ENCODE data around the gene GPANK1. TPM values are rescaled to one million over a fixed set of nuclear protein-coding genes. Genes with fewer than 3 reads are reported as not detected.

Gene GPANK1
- total and polyA plus RNA-seq, 2 of the 13 experiments (the other 11 are each of a cell fraction or from before 2014, with no cell fraction given), result 15.4 to 22.8 TPM

- no peak for TF ChIP-seq KDM1A (CRISPR knock-in tag; IDR thresholded peaks at IDR 0.05)
- TF ChIP-seq ZNF746 (CRISPR knock-in tag; IDR thresholded peaks at IDR 0.05), result no peak
- TF ChIP-seq ZFP36L1 (CRISPR knock-in tag; IDR thresholded peaks at IDR 0.05), result 0 out of 2 replicates have a peak, but pooled peaks have one; percentile 51
- TF ChIP-seq MED8 (CRISPR knock-in tag; IDR thresholded peaks at IDR 0.05; ENCODE audit: insufficient replicate concordance), result no peak
- no peak for TF ChIP-seq NKX3-1 (CRISPR knock-in tag; IDR thresholded peaks at IDR 0.05)
- TF ChIP-seq ZNF292 (CRISPR knock-in tag; IDR thresholded peaks at IDR 0.05; ENCODE audit: borderline replicate concordance, low read depth), result no peak; the same call in 1 of the 2 replicates
- TF ChIP-seq, protein P1, sequence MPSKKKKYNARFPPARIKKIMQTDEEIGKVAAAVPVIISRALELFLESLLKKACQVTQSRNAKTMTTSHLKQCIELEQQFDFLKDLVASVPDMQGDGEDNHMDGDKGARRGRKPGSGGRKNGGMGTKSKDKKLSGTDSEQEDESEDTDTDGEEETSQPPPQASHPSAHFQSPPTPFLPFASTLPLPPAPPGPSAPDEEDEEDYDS (CRISPR knock-in tag; IDR thresholded peaks at IDR 0.05), result peak; percentile 32; the same call in 1 of the 2 replicates
- TF ChIP-seq SAP130 (CRISPR knock-in tag; IDR thresholded peaks at IDR 0.05; ENCODE audit: low read depth), result no peak
- TF ChIP-seq ZNF143 (CRISPR knock-in tag; IDR thresholded peaks at IDR 0.05), result no peak
- peak in 1 of 2 experiments; percentile 12; a peak in 1 of 4 replicates for TF ChIP-seq EP300 (IDR thresholded peaks at IDR 0.05; ENCODE audit: low read depth in 2 of 2, low read length in 2 of 2)
- TF ChIP-seq EP300 (CRISPR knock-in tag; IDR thresholded peaks at IDR 0.05; ENCODE audit: borderline replicate concordance), result no peak
- TF ChIP-seq PCBP2 (optimal IDR thresholded peaks at IDR 0.05; ENCODE audit: low read depth, low read length, poor library complexity, severe bottlenecking), result no peak
- TF ChIP-seq TERF1 (CRISPR knock-in tag; IDR thresholded peaks at IDR 0.05), result no peak
- TF ChIP-seq U2AF2 (IDR thresholded peaks at IDR 0.05; ENCODE audit: low read depth, low read length), result no peak
- no peak for TF ChIP-seq ZNF660 (CRISPR knock-in tag; IDR thresholded peaks at IDR 0.05; ENCODE audit: borderline replicate concordance, low read depth)
- TF ChIP-seq, protein P2, sequence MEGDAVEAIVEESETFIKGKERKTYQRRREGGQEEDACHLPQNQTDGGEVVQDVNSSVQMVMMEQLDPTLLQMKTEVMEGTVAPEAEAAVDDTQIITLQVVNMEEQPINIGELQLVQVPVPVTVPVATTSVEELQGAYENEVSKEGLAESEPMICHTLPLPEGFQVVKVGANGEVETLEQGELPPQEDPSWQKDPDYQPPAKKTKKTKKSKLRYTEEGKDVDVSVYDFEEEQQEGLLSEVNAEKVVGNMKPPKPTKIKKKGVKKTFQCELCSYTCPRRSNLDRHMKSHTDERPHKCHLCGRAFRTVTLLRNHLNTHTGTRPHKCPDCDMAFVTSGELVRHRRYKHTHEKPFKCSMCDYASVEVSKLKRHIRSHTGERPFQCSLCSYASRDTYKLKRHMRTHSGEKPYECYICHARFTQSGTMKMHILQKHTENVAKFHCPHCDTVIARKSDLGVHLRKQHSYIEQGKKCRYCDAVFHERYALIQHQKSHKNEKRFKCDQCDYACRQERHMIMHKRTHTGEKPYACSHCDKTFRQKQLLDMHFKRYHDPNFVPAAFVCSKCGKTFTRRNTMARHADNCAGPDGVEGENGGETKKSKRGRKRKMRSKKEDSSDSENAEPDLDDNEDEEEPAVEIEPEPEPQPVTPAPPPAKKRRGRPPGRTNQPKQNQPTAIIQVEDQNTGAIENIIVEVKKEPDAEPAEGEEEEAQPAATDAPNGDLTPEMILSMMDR (CRISPR knock-in tag; IDR thresholded peaks at IDR 0.05), result no peak
- no peak for TF ChIP-seq RAD51 (IDR thresholded peaks at IDR 0.05; ENCODE audit: borderline replicate concordance)
- TF ChIP-seq TRIM24 (CRISPR knock-in tag; IDR thresholded peaks at IDR 0.05), result no peak
- no peak for TF ChIP-seq THAP9 (CRISPR knock-in tag; IDR thresholded peaks at IDR 0.05; ENCODE audit: borderline replicate concordance)
- TF ChIP-seq ZNF205 (CRISPR knock-in tag; IDR thresholded peaks at IDR 0.05), result no peak
- no peak for TF ChIP-seq NFYC (CRISPR knock-in tag; IDR thresholded peaks at IDR 0.05)
- TF ChIP-seq RXRB (CRISPR knock-in tag; IDR thresholded peaks at IDR 0.05; ENCODE audit: borderline replicate concordance), result no peak
- TF ChIP-seq MAFG (CRISPR knock-in tag; IDR thresholded peaks at IDR 0.05), result no peak
- no peak for TF ChIP-seq MTA1 (CRISPR knock-in tag; IDR thresholded peaks at IDR 0.05; ENCODE audit: borderline replicate concordance)
Observed at GRCh38 chr6:31614684-31615578, 49.9 kb downstream of the GPANK1 start, which contains the start of gene AIF1 (continued).

All from HepG2 (cell line).